OCI-LY1 (cell line): Measurements from ENCODE around the gene NEIL1.
"Not testable (repeated sequence)": the region's sequence is repeated elsewhere in the genome, so short reads cannot be mapped to it uniquely, and the experiment has no call there.

Experiments used
- H2AFZ ChIP-seq: fragments of 200-600 bp; sonication (generic), shearing (Covaris generic); 2 replicates; pipeline ENCODE4 v1.6.0; 2014; ENCODE audit warnings: antibody characterized with exemption, mild to moderate bottlenecking, low read length
- H3F3A ChIP-seq: fragments of 200-600 bp; sonication (generic), shearing (Covaris generic); 2 replicates; pipeline ENCODE4 v1.6.0; 2014; ENCODE audit warnings: mild to moderate bottlenecking, antibody characterized with exemption, low read length, moderate library complexity; ENCODE audit not compliant: insufficient read depth
- H3K27ac ChIP-seq: fragments of 200-600 bp; sonication (generic); 2 replicates; pipeline ENCODE4 v1.5.1; 2014; ENCODE audit warnings: low read length, mixed run types, mild to moderate bottlenecking, low read depth; ENCODE audit not compliant: poor library complexity, severe bottlenecking
- H3K27me3 ChIP-seq: fragments of 200-600 bp; sonication (generic); 2 replicates; pipeline ENCODE4 v1.6.0; 2014; ENCODE audit warnings: antibody characterized with exemption, mild to moderate bottlenecking, low read length, moderate library complexity; ENCODE audit not compliant: insufficient read depth
- H3K36me3 ChIP-seq: fragments of 200-600 bp; sonication (generic); 2 replicates; pipeline ENCODE4 v1.6.1; 2014; ENCODE audit warnings: mild to moderate bottlenecking, antibody characterized with exemption, low read length, moderate library complexity, mixed read lengths; ENCODE audit not compliant: insufficient read depth
- H3K4me1 ChIP-seq: fragments of 200-600 bp; sonication (generic); 2 replicates; pipeline ENCODE4 v1.5.1; 2014; ENCODE audit warnings: mild to moderate bottlenecking, low read length, moderate library complexity; ENCODE audit not compliant: insufficient read depth, severe bottlenecking
- H3K4me2 ChIP-seq: fragments of 200-600 bp; sonication (generic), shearing (Covaris generic); 2 replicates; pipeline ENCODE4 v1.6.1; 2014; ENCODE audit warnings: low read length
- H3K4me3 ChIP-seq: fragments of 200-600 bp; sonication (generic); 2 replicates; pipeline ENCODE4 v1.5.1; 2014; ENCODE audit warnings: low read length, low read depth, mild to moderate bottlenecking, mixed read lengths; ENCODE audit not compliant: poor library complexity, severe bottlenecking
- H3K79me2 ChIP-seq: fragments of 200-600 bp; shearing (Covaris generic); 2 replicates; pipeline ENCODE4 v1.6.1; 2016; ENCODE audit warnings: mixed run types, low read length, mixed read lengths; ENCODE audit not compliant: insufficient read depth
- H3K9ac ChIP-seq: fragments of 200-600 bp; sonication (generic), shearing (Covaris generic); 2 replicates; pipeline ENCODE4 v1.6.1; 2014; ENCODE audit warnings: mild to moderate bottlenecking, low read length, mixed read lengths
- H3K9me2 ChIP-seq: fragments of 200-600 bp; sonication (generic), shearing (Covaris generic); 2 replicates; pipeline ENCODE4 v1.6.1; 2014; ENCODE audit warnings: low read depth, mild to moderate bottlenecking, low read length, mixed read lengths
- H3K9me3 ChIP-seq: fragments of 200-600 bp; shearing (Covaris generic); 2 replicates; pipeline ENCODE4 v1.6.1; 2014; ENCODE audit warnings: low read length, mixed read lengths
- H4K20me1 ChIP-seq: fragments of 200-600 bp; sonication (generic), shearing (Covaris generic); 2 replicates; pipeline ENCODE4 v1.6.0; 2016; ENCODE audit warnings: mild to moderate bottlenecking, low read length; ENCODE audit not compliant: insufficient read depth
- CTCF ChIP-seq: fragments of 200-600 bp; sonication (generic), shearing (Covaris generic); IDR thresholded peaks from 2 replicates; pipeline ENCODE4 v1.5.1; 2017; ENCODE audit warnings: mild to moderate bottlenecking, antibody characterized with exemption, low read length, moderate library complexity, mixed read lengths
- EZH2 ChIP-seq: fragments of 200-600 bp; sonication (generic), shearing (Covaris generic); IDR thresholded peaks from 2 replicates; pipeline ENCODE4 v1.8.0; 2017; ENCODE audit warnings: borderline replicate concordance, mixed run types, mild to moderate bottlenecking, antibody characterized with exemption, low read length, moderate library complexity, mixed read lengths

Gene NEIL1

GRCh38 chr15:75309711-75310110, 37.1 kb upstream of the NEIL1 start:
- no peaks in the 10 kb centered on the region for H3K9me2 ChIP-seq
- no peaks in the 10 kb centered on the region for H3K79me2 ChIP-seq
- H3K27ac ChIP-seq: no peak overlapping the region
- H3K9ac ChIP-seq: no peak overlapping the region
- TF ChIP-seq EZH2: no peak
- TF ChIP-seq CTCF: no peak
- no peak overlapping the region for H2AFZ ChIP-seq
- no peak overlapping the region for H3K4me2 ChIP-seq
- no peaks in the 10 kb centered on the region for H3K9me3 ChIP-seq
- no peaks in the 10 kb centered on the region for H3F3A ChIP-seq
- no peak overlapping the region for H3K4me3 ChIP-seq
- no peaks in the 10 kb centered on the region for H3K36me3 ChIP-seq
- no peaks in the 10 kb centered on the region for H4K20me1 ChIP-seq
- H3K27me3 ChIP-seq: peaks cover 5% of the 10 kb centered on the region
- no peaks in the 10 kb centered on the region for H3K4me1 ChIP-seq

GRCh38 chr15:75312548-75312947, 34.3 kb upstream of the NEIL1 start:
- H3K4me1 ChIP-seq, H3K4me2 ChIP-seq, H3K27ac ChIP-seq, H3K9ac ChIP-seq, H3K36me3 ChIP-seq, H3K9me2 ChIP-seq, H3K79me2 ChIP-seq, H3K9me3 ChIP-seq, H3K27me3 ChIP-seq, H4K20me1 ChIP-seq, H3K4me3 ChIP-seq, H3F3A ChIP-seq, H2AFZ ChIP-seq: not testable (repeated sequence)

- no peak overlapping the region for H3K27ac ChIP-seq
- no peaks in the 10 kb centered on the region for H3K27me3 ChIP-seq
- no peaks in the 10 kb centered on the region for H3K79me2 ChIP-seq
- TF ChIP-seq EZH2: no peak
- no peak for TF ChIP-seq CTCF
- H3F3A ChIP-seq: no peaks in the 10 kb centered on the region
- H3K9me2 ChIP-seq: no peaks in the 10 kb centered on the region
- H3K4me1 ChIP-seq: no peaks in the 10 kb centered on the region
- no peak overlapping the region for H3K4me3 ChIP-seq
- H3K9me3 ChIP-seq: no peaks in the 10 kb centered on the region
- H2AFZ ChIP-seq: no peak overlapping the region
- no peaks in the 10 kb centered on the region for H4K20me1 ChIP-seq
- no peak overlapping the region for H3K9ac ChIP-seq
- no peaks in the 10 kb centered on the region for H3K36me3 ChIP-seq
- no peak overlapping the region for H3K4me2 ChIP-seq
Measured at GRCh38 chr15:75313116-75313845, 33.6 kb upstream of the NEIL1 start.

- Histone ChIP-seq H3K9me2 (no peaks in the 10 kb centered on the region), H4K20me1 (no peaks in the 10 kb centered on the region), H3K9me3 (no peaks in the 10 kb centered on the region), H3K4me3 (no peak overlapping the region), H3K36me3 (no peaks in the 10 kb centered on the region), H3K4me2 (no peak overlapping the region), H3F3A (no peaks in the 10 kb centered on the region), H3K79me2 (no peaks in the 10 kb centered on the region), H3K27me3 (no peaks in the 10 kb centered on the region), H3K27ac (no peak overlapping the region), H2AFZ (no peak overlapping the region), H3K4me1 (no peaks in the 10 kb centered on the region), H3K9ac (no peak overlapping the region)
- TF ChIP-seq CTCF (no peak), EZH2 (no peak)
Measured at GRCh38 chr15:75314552-75315290, 32.1 kb upstream of the NEIL1 start.

GRCh38 chr15:75319231-75319897, 27.5 kb upstream of the NEIL1 start:
- not testable (repeated sequence) for H3K79me2 ChIP-seq, H2AFZ ChIP-seq, H3F3A ChIP-seq, H3K27ac ChIP-seq, H3K4me2 ChIP-seq, H3K9me2 ChIP-seq, H3K9ac ChIP-seq, H3K27me3 ChIP-seq, H3K4me3 ChIP-seq, H3K4me1 ChIP-seq, H4K20me1 ChIP-seq, H3K36me3 ChIP-seq, H3K9me3 ChIP-seq
